ENCODE data around the gene CHPF. TPM values are rescaled to one million over a fixed set of nuclear protein-coding genes. Genes with fewer than 3 reads are reported as not detected.
A peak's percentile ranks its signal among the peaks of the same experiment; 100 is the strongest.

The CHPF gene
- total and polyA plus RNA-seq, 2 donors (not counting 1 experiment from before 2014, with no cell fraction given): 35.8 to 58.8 TPM

- Histone ChIP-seq H3K9me3 (ENCODE audit: control insufficient read depth, insufficient read depth, low read depth, low read length) (no peaks in the 10 kb centered on the region), H3K4me2 (ENCODE audit: extremely low read depth, insufficient read depth, low read length) (peak overlapping the region; percentile 27), H3K27me3 (ENCODE audit: control insufficient read depth, insufficient read depth, low read length) (peaks cover 12% of the 10 kb centered on the region), H3K36me3 (ENCODE audit: control insufficient read depth, insufficient read depth, low read length) (no peaks in the 10 kb centered on the region), H3K4me1 (ENCODE audit: control insufficient read depth, extremely low read depth, insufficient read depth, low read length) (peaks cover 14% of the 10 kb centered on the region), H2AFZ (ENCODE audit: low read length) (peak overlapping the region; percentile 39), H4K20me1 (ENCODE audit: control insufficient read depth, extremely low read depth, insufficient read depth, low read length) (no peaks in the 10 kb centered on the region), H3K27ac (ENCODE audit: insufficient read depth, low read length) (no peak overlapping the region), H3K79me2 (ENCODE audit: control insufficient read depth, insufficient read depth, low read length) (no peaks in the 10 kb centered on the region), H3K4me3 (replicated peaks in 1 of 4; ENCODE audit: control extremely low read depth in 1 of 4, insufficient read depth in 1 of 4, low read depth in 3 of 4, low read length in 4 of 4) (no peak overlapping the region), H3K9ac (ENCODE audit: insufficient read depth, low read length) (no peak overlapping the region)
- TF ChIP-seq EZH2 (IDR thresholded peaks at IDR 0.05; ENCODE audit: low read length, missing control alignments) (no peak), CTCF (conservative IDR thresholded peaks at IDR 0.05 in 1 of 2, IDR thresholded peaks at IDR 0.05 in 1 of 2; ENCODE audit: low read depth in 1 of 2, low read length in 2 of 2) (peak; percentile 64 to 81)
- peak; percentile 41 to 56 for DNase-seq (ENCODE audit: low read depth in 2 of 2)
Measured at GRCh38 chr2:219521066-219521880, 22.3 kb downstream of the CHPF start.

GRCh38 chr2:219520079-219520478 is 23.5 kb downstream of the CHPF start:
- Histone ChIP-seq H3K4me1 (ENCODE audit: control insufficient read depth, extremely low read depth, insufficient read depth, low read length) (peaks cover 14% of the 10 kb centered on the region), H3K4me3 (replicated peaks in 1 of 4; ENCODE audit: control extremely low read depth in 1 of 4, insufficient read depth in 1 of 4, low read depth in 3 of 4, low read length in 4 of 4) (no peak overlapping the region), H2AFZ (ENCODE audit: low read length) (no peak overlapping the region), H3K9ac (ENCODE audit: insufficient read depth, low read length) (no peak overlapping the region), H3K27me3 (ENCODE audit: control insufficient read depth, insufficient read depth, low read length) (peaks cover 22% of the 10 kb centered on the region), H3K4me2 (ENCODE audit: extremely low read depth, insufficient read depth, low read length) (no peak overlapping the region), H3K27ac (ENCODE audit: insufficient read depth, low read length) (no peak overlapping the region), H4K20me1 (ENCODE audit: control insufficient read depth, extremely low read depth, insufficient read depth, low read length) (no peaks in the 10 kb centered on the region), H3K9me3 (ENCODE audit: control insufficient read depth, insufficient read depth, low read depth, low read length) (no peaks in the 10 kb centered on the region), H3K79me2 (ENCODE audit: control insufficient read depth, insufficient read depth, low read length) (no peaks in the 10 kb centered on the region), H3K36me3 (ENCODE audit: control insufficient read depth, insufficient read depth, low read length) (no peaks in the 10 kb centered on the region)
- no peak for TF ChIP-seq CTCF (conservative IDR thresholded peaks at IDR 0.05 in 1 of 2, IDR thresholded peaks at IDR 0.05 in 1 of 2; ENCODE audit: low read depth in 1 of 2, low read length in 2 of 2)
- TF ChIP-seq EZH2 (IDR thresholded peaks at IDR 0.05; ENCODE audit: low read length, missing control alignments): no peak
- DNase-seq (ENCODE audit: low read depth in 2 of 2): no peak

- no peaks in the 10 kb centered on the region for H3K9me3 ChIP-seq (ENCODE audit: control insufficient read depth, insufficient read depth, low read depth, low read length)
- no peaks in the 10 kb centered on the region for H3K79me2 ChIP-seq (ENCODE audit: control insufficient read depth, insufficient read depth, low read length)
- H3K4me1 ChIP-seq (ENCODE audit: control insufficient read depth, extremely low read depth, insufficient read depth, low read length): peaks cover 14% of the 10 kb centered on the region
- no peak overlapping the region for H3K9ac ChIP-seq (ENCODE audit: insufficient read depth, low read length)
- H3K4me3 ChIP-seq (replicated peaks in 1 of 4; ENCODE audit: control extremely low read depth in 1 of 4, insufficient read depth in 1 of 4, low read depth in 3 of 4, low read length in 4 of 4): no peak overlapping the region
- DNase-seq (ENCODE audit: low read depth in 2 of 2): no peak
- peaks cover 24% of the 10 kb centered on the region for H3K27me3 ChIP-seq (ENCODE audit: control insufficient read depth, insufficient read depth, low read length)
- no peak for TF ChIP-seq EZH2 (IDR thresholded peaks at IDR 0.05; ENCODE audit: low read length, missing control alignments)
- no peak for TF ChIP-seq CTCF (conservative IDR thresholded peaks at IDR 0.05 in 1 of 2, IDR thresholded peaks at IDR 0.05 in 1 of 2; ENCODE audit: low read depth in 1 of 2, low read length in 2 of 2)
- no peak overlapping the region for H3K4me2 ChIP-seq (ENCODE audit: extremely low read depth, insufficient read depth, low read length)
- H4K20me1 ChIP-seq (ENCODE audit: control insufficient read depth, extremely low read depth, insufficient read depth, low read length): no peaks in the 10 kb centered on the region
- no peak overlapping the region for H2AFZ ChIP-seq (ENCODE audit: low read length)
- no peaks in the 10 kb centered on the region for H3K36me3 ChIP-seq (ENCODE audit: control insufficient read depth, insufficient read depth, low read length)
- no peak overlapping the region for H3K27ac ChIP-seq (ENCODE audit: insufficient read depth, low read length)
Measured at GRCh38 chr2:219519526-219519916, 24.1 kb downstream of the CHPF start.
